Measurements from ENCODE around the gene SLC7A10.

The SLC7A10 gene

DNA sequence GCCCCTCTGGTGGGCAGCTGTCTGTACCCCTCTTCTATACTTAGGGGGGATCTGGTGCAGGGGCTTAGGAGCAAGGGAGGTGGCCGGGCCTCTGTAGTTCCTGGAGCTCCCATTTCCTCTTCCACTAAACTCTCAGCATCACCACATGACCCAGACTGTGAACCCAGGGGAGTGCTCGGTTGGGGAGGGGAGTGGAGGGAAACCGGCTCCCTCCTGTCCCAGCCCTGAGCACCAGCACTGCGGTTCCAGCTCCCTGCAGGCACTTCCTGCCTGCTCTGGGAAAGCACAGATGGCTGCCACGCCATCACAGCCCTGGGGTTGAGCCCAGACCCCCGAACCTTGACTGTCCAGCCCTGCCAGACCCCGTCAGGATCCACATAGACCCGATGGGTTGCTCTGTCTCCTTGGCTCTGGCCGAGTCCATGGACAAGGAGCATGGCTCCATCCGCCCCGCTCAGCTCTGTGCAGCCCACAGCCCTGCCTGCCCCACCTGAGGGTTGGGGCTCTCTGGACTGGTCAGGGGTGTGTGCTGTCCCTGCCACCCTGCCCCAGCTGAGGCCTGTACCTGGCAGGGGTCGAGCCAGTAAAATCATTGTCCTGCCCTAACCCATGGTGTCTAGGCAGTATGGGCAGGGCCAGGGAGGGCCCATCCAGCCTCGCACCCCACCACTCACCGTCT lies 36.0 kb upstream of the SLC7A10 start:
- no peak overlapping the region for H3K4me3 ChIP-seq (ENCODE audit: low read depth, low read length, poor library complexity, severe bottlenecking)
- H3K9ac ChIP-seq (ENCODE audit: low read length), result no peak overlapping the region

DNA sequence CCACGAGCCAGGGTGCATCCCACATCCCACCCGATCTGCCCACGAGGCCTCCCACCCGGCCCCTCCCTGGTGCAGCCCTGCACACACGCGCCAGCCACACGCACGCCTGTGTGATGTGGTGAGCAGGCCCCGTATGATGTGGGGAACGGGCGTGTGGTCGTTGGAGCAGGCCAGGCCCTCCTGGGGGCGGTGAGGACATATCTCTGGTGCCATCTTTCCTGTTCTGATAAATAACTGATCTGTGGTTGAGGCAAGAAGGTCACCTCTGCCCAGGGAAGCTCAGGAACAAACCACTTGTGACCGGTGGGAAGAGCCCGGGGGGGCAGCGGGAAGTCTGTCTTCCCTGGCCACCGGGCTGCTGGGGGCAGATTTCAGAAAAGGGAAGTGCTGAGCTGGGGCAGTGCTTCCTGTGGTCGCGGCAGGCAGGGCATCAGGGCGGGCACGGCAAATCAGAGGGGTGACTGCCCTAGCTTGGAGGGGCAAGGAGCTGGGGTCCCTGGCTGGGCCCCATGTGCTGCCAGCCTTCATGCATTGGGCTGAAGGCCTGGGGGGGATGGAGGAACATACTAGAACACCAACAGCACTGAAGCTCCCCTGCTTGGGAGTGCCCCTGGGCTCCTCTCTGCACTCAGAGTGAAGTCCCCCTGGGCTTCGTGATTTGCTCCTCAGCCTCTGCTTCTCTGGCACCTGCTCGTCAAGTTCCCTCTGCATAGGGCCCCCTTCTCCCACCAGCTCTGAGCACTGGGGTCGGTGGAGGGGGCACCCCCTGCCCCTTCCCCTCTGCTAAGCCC lies 35.2 kb upstream of the SLC7A10 start:
- no peak overlapping the region for H2AFZ ChIP-seq (ENCODE audit: low read length)
- no peak overlapping the region for H3K27ac ChIP-seq (ENCODE audit: low read depth, low read length, poor library complexity, severe bottlenecking)
- no peaks in the 10 kb centered on the region for H3F3A ChIP-seq (ENCODE audit: insufficient read depth, low read length)
- no peaks in the 10 kb centered on the region for H3K9me2 ChIP-seq (ENCODE audit: low read depth, low read length)
- H3K4me2 ChIP-seq (ENCODE audit: low read length), result no peak overlapping the region
- H3K4me3 ChIP-seq (ENCODE audit: low read depth, low read length, poor library complexity, severe bottlenecking), result no peak overlapping the region
- H3K9ac ChIP-seq (ENCODE audit: low read length), result no peak overlapping the region
- H3K27me3 ChIP-seq (ENCODE audit: insufficient read depth, low read length), result no peaks in the 10 kb centered on the region
- no peaks in the 10 kb centered on the region for H4K20me1 ChIP-seq (ENCODE audit: insufficient read depth, low read length)
- TF ChIP-seq, protein P1, sequence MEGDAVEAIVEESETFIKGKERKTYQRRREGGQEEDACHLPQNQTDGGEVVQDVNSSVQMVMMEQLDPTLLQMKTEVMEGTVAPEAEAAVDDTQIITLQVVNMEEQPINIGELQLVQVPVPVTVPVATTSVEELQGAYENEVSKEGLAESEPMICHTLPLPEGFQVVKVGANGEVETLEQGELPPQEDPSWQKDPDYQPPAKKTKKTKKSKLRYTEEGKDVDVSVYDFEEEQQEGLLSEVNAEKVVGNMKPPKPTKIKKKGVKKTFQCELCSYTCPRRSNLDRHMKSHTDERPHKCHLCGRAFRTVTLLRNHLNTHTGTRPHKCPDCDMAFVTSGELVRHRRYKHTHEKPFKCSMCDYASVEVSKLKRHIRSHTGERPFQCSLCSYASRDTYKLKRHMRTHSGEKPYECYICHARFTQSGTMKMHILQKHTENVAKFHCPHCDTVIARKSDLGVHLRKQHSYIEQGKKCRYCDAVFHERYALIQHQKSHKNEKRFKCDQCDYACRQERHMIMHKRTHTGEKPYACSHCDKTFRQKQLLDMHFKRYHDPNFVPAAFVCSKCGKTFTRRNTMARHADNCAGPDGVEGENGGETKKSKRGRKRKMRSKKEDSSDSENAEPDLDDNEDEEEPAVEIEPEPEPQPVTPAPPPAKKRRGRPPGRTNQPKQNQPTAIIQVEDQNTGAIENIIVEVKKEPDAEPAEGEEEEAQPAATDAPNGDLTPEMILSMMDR (IDR thresholded peaks at IDR 0.05; ENCODE audit: low read length), result no peak
- TF ChIP-seq EZH2 (IDR thresholded peaks at IDR 0.05; ENCODE audit: borderline replicate concordance, low read length), result no peak
- no peaks in the 10 kb centered on the region for H3K9me3 ChIP-seq (ENCODE audit: low read length)
- H3K36me3 ChIP-seq (ENCODE audit: insufficient read depth, low read length), result no peaks in the 10 kb centered on the region
- no peaks in the 10 kb centered on the region for H3K79me2 ChIP-seq (ENCODE audit: insufficient read depth, low read length)
- H3K4me1 ChIP-seq (ENCODE audit: insufficient read depth, low read length, severe bottlenecking), result no peaks in the 10 kb centered on the region

More for the DNA sequence above, 36.0 kb upstream of the SLC7A10 start:
- H2AFZ ChIP-seq (ENCODE audit: low read length), result no peak overlapping the region
- no peaks in the 10 kb centered on the region for H3K27me3 ChIP-seq (ENCODE audit: insufficient read depth, low read length)
- H3K4me1 ChIP-seq (ENCODE audit: insufficient read depth, low read length, severe bottlenecking), result no peaks in the 10 kb centered on the region
- H3K79me2 ChIP-seq (ENCODE audit: insufficient read depth, low read length), result no peaks in the 10 kb centered on the region
- H3K36me3 ChIP-seq (ENCODE audit: insufficient read depth, low read length), result no peaks in the 10 kb centered on the region
- H4K20me1 ChIP-seq (ENCODE audit: insufficient read depth, low read length), result no peaks in the 10 kb centered on the region
- no peaks in the 10 kb centered on the region for H3K9me3 ChIP-seq (ENCODE audit: low read length)
- H3K27ac ChIP-seq (ENCODE audit: low read depth, low read length, poor library complexity, severe bottlenecking), result no peak overlapping the region
- H3K4me2 ChIP-seq (ENCODE audit: low read length), result no peak overlapping the region
- no peak for TF ChIP-seq EZH2 (IDR thresholded peaks at IDR 0.05; ENCODE audit: borderline replicate concordance, low read length)
- TF ChIP-seq, protein P1 (IDR thresholded peaks at IDR 0.05; ENCODE audit: low read length), result no peak
- no peaks in the 10 kb centered on the region for H3K9me2 ChIP-seq (ENCODE audit: low read depth, low read length)
- no peaks in the 10 kb centered on the region for H3F3A ChIP-seq (ENCODE audit: insufficient read depth, low read length)

DNA sequence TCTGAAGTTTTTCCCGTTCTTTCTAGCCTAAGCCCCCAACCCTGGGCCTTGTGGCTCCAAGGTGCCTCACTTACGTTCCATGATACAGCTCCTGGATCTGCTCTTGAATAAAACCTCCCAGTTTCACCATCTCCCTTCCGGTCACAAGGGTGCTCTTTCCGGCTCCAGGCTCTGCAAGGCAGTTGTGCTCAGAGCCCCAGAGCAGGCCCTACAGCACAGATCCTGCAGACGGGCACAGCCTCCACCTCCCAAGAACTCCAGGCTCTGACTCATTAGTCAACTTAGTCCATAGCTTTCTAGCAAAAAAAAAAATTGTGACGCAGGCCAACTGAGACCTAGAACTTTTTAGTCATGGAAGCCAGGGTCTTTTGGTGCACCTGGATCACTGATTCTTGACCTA lies 33.9 kb upstream of the SLC7A10 start:
- H3F3A ChIP-seq (ENCODE audit: insufficient read depth, low read length), result no peaks in the 10 kb centered on the region
- no peaks in the 10 kb centered on the region for H3K27me3 ChIP-seq (ENCODE audit: insufficient read depth, low read length)
- no peaks in the 10 kb centered on the region for H3K9me2 ChIP-seq (ENCODE audit: low read depth, low read length)
- H3K4me1 ChIP-seq (ENCODE audit: insufficient read depth, low read length, severe bottlenecking), result no peaks in the 10 kb centered on the region
- H3K9ac ChIP-seq (ENCODE audit: low read length), result no peak overlapping the region
- TF ChIP-seq, protein P1 (IDR thresholded peaks at IDR 0.05; ENCODE audit: low read length), result no peak
- TF ChIP-seq EZH2 (IDR thresholded peaks at IDR 0.05; ENCODE audit: borderline replicate concordance, low read length), result no peak
- H3K27ac ChIP-seq (ENCODE audit: low read depth, low read length, poor library complexity, severe bottlenecking), result no peak overlapping the region
- H3K36me3 ChIP-seq (ENCODE audit: insufficient read depth, low read length), result no peaks in the 10 kb centered on the region
- H3K79me2 ChIP-seq (ENCODE audit: insufficient read depth, low read length), result no peaks in the 10 kb centered on the region
- no peak overlapping the region for H3K4me2 ChIP-seq (ENCODE audit: low read length)
- no peaks in the 10 kb centered on the region for H4K20me1 ChIP-seq (ENCODE audit: insufficient read depth, low read length)
- no peaks in the 10 kb centered on the region for H3K9me3 ChIP-seq (ENCODE audit: low read length)
- H3K4me3 ChIP-seq (ENCODE audit: low read depth, low read length, poor library complexity, severe bottlenecking), result no peak overlapping the region
- no peak overlapping the region for H2AFZ ChIP-seq (ENCODE audit: low read length)

All from OCI-LY1 (cell line).